GM10266 (cell line): ENCODE results near the gene MAPKAPK2.
A peak's percentile ranks its signal among the peaks of the same experiment; 100 is the strongest.

Source experiments
- DNase-seq: peaks from one replicate; pipeline ENCODE4 v3.0.0; 2012; ENCODE audit errors: extremely low spot score
- TF ChIP-seq, protein P1 (sequence below): IDR thresholded peaks from 2 replicates; pipeline ENCODE4 v1.5.1; 2012; ENCODE audit warnings: mild to moderate bottlenecking, low read depth; ENCODE audit not compliant: control insufficient read depth, insufficient read depth; ENCODE audit errors: missing control alignments

Gene MAPKAPK2

DNA sequence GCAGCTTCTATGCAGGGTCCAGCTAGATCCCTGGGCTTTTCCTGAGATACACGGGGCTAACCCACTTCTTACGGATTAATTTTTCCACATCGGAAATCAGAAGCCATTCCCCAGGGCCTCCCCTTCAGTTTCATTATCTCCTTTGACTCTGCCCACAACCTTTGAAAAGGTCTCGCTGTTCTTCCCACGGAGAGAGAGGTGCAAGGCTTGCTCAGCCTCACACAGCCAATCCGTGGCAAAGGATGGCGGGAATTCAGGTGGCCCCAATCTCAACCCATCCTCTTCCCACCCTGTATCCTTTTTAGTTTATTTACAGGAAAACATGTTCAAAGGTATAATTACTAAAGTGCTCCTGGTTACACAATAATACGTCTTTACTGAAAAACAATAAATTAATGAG lies 702 bp upstream of the MAPKAPK2 start:
- TF ChIP-seq, protein P1, sequence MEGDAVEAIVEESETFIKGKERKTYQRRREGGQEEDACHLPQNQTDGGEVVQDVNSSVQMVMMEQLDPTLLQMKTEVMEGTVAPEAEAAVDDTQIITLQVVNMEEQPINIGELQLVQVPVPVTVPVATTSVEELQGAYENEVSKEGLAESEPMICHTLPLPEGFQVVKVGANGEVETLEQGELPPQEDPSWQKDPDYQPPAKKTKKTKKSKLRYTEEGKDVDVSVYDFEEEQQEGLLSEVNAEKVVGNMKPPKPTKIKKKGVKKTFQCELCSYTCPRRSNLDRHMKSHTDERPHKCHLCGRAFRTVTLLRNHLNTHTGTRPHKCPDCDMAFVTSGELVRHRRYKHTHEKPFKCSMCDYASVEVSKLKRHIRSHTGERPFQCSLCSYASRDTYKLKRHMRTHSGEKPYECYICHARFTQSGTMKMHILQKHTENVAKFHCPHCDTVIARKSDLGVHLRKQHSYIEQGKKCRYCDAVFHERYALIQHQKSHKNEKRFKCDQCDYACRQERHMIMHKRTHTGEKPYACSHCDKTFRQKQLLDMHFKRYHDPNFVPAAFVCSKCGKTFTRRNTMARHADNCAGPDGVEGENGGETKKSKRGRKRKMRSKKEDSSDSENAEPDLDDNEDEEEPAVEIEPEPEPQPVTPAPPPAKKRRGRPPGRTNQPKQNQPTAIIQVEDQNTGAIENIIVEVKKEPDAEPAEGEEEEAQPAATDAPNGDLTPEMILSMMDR = no peak

DNA sequence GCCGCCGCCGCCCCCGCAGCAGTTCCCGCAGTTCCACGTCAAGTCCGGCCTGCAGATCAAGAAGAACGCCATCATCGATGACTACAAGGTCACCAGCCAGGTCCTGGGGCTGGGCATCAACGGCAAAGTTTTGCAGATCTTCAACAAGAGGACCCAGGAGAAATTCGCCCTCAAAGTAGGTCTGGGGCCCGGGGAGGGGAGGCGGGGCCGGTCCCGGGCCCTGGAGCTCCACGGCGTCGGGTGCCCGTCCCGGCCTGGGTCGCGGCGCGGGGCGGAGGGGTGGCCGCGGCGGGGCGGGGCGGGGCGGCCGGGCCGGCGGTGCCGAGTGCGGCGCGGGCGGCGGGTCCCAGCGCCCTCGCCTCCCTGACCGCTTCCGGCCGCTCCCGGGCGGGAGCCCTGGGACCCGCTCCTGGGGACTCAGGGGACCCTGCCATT lies 646 bp downstream of the MAPKAPK2 start:
- peak; percentile 71 for DNase-seq
- TF ChIP-seq, protein P1 = no peak

More for the DNA sequence above, 702 bp upstream of the MAPKAPK2 start:
- no peak for DNase-seq

DNA sequence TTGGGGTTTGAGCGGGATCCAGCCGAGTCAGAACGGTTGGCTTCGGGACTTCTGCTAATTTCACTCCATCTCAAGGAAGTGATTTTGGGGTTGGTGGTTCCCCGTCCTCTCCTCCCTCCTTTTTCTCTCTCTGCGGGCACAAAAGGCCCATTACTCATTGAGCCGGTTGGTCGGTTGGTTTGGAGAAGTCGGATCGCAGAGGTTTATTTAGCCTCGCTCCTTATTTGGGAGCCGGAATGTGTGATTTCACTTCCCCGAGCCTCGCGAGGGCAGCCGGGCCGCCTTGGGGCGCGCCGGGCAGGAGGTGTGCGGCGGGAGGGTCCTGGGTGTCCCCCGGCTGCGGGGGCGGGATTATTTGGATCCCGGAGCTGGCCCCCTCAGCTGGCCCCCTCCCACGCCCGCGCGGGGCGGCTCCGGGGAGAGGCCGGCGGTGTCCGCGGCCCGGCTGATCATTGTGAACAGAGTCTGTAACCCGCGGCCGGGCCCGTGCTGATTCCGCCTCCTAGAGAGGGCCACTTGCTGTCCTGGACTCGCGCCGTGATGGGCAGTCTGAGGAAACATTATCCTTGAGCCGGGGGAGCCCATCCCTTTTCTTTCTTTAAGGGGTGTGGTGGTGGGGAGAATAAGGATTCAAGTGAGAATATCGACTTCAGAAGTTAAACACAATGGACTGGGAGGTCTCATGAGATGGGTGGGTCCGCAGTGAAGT lies 1.2 kb downstream of the MAPKAPK2 start:
- TF ChIP-seq, protein P1 = no peak
- peak; percentile 79 for DNase-seq

DNA sequence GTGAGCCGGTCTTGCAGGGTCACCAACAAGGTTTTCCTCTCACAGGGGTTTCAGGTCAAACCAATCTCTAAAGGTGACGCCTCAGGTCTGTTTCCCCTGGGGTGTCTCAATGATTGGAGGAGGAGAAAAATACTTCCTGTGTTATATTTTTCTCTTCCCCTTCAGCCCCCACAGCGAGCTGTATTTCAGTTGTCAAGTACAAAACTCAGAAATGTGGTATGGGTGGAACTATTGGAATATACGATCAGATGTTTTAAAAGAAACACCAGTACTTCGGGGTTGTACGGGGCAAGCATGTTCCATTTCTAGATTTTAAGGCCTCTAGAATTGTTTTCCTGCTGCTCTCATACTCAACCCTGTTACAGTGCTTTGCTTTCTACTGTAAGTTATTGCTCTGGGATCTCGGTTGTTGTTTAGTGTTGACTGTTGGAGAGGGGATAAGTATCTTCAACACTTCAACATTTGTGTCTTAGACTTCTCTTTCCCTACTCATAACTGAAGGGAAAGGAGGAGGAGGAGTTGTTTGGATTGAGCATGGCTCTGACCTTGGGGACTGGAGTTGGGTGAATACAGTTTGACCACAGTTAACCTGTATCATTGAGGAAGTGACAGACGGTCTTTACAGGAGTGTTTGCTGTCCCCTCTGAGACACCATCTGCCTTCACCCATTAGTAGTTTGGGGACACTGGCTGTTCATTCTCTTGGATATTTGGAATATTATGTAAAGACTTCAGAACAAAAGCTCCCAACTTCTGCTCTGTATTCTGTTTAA lies 2.0 kb downstream of the MAPKAPK2 start:
- TF ChIP-seq, protein P1 = no peak
- DNase-seq = peak; percentile 79

DNA sequence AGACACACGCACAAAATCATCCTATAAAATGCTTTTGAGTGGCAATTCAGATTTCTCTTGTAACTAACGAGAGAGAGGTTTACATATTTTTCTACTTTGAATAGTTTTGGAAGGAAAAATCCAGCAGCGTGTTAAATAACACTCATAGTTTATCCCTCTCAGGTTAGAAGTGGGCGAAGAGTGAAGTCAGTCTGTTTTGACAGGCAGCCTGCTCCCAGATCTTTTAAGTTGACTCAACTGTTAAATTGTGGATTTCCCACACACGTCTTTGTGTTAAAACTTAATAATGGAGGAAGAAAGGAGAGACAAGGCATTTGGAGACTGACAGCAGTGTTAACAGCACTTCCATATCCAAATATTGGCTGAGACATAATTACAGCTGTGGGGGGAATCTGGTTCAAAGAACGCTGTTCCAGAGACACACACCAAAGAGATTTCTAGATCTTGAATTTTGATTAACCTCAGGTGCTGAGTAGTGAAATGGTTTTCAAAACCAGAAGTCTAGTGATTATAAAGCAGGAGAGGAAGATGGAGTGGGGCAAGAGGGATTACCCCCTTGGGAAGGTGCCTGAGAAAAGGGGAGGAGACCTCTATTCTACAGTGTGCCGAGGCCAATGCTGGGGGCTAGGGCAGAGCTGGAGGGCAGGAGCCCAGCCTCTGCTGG lies 2.7 kb downstream of the MAPKAPK2 start:
- no peak for DNase-seq
- TF ChIP-seq, protein P1 = no peak

DNA sequence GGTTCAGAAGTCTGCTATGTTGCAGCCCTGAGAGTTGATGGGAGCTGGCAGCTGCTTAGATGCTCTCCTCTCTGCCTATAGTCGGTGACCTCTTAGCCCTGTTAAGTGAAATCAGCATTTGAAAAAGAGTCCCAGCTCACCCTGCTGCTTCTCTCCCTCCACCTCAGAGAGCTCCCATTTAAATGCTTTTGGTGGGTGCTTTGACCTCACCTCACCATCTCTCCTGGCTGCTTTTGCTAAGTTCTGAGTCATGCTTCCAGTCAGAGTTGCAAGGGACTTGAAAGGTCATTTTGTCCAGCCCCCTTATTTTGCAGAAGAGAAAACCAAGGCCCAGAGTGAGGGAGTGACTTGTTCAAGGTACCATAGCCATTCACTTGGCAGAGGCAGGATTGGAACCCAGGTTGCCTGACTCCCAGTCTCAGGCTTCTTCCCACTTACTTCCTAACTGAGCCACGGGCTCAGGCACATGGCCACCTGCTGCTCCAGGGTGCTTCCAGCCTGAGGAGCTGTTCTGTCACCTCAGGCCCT lies 3.3 kb downstream of the MAPKAPK2 start:
- TF ChIP-seq, protein P1 = no peak
- no peak for DNase-seq
